Stimulated activated naive CD8-positive, alpha-beta T cell treated with anti-CD3 and anti-CD28 coated beads, Interleukin-15, Interleukin-2, amounts not matched to agents 100 ng/mL and 50 ng/mL, for 24 hours (primary cell): ENCODE results near the gene SCARF2.
"Not testable (repeated sequence)": the region's sequence is repeated elsewhere in the genome, so short reads cannot be mapped to it uniquely, and the experiment has no call there.

ENCODE experiments used
- H3K27ac Mint-ChIP-seq: one replicate; pipeline ENCODE4 v1.8.0; 2021; ENCODE audit warnings: mild to moderate bottlenecking, mixed read lengths
- H3K27me3 Mint-ChIP-seq: one replicate; pipeline ENCODE4 v1.8.0; 2021; ENCODE audit warnings: mixed read lengths
- H3K36me3 Mint-ChIP-seq: one replicate; pipeline ENCODE4 v1.8.0; 2021; ENCODE audit warnings: low read depth, mixed read lengths
- H3K4me1 Mint-ChIP-seq: one replicate; pipeline ENCODE4 v1.8.0; 2021; ENCODE audit warnings: low read depth, mixed read lengths
- H3K4me3 Mint-ChIP-seq: one replicate; pipeline ENCODE4 v1.8.0; 2021; ENCODE audit warnings: mild to moderate bottlenecking, mixed read lengths
- H3K9me3 Mint-ChIP-seq: one replicate; pipeline ENCODE4 v1.8.0; 2021; ENCODE audit warnings: mixed read lengths

Gene SCARF2

GRCh38 chr22:20392983-20393704, 44.5 kb downstream of the SCARF2 start:
- Mint-ChIP-seq H3K4me3 (peak overlapping the region; percentile 88), H3K4me1 (peaks cover 29% of the 10 kb centered on the region), H3K9me3 (no peaks in the 10 kb centered on the region), H3K36me3 (peaks cover 4% of the 10 kb centered on the region), H3K27ac (peak overlapping the region; percentile 94), H3K27me3 (no peaks in the 10 kb centered on the region)

GRCh38 chr22:20392365-20392881, 45.2 kb downstream of the SCARF2 start:
- not testable (repeated sequence) for H3K27ac Mint-ChIP-seq, H3K4me3 Mint-ChIP-seq, H3K27me3 Mint-ChIP-seq, H3K9me3 Mint-ChIP-seq, H3K36me3 Mint-ChIP-seq
- H3K4me1 Mint-ChIP-seq = peaks cover 29% of the 10 kb centered on the region

GRCh38 chr22:20391222-20391621, 46.4 kb downstream of the SCARF2 start:
- no peaks in the 10 kb centered on the region for H3K36me3 Mint-ChIP-seq
- no peaks in the 10 kb centered on the region for H3K27me3 Mint-ChIP-seq
- H3K9me3 Mint-ChIP-seq = no peaks in the 10 kb centered on the region
- peaks cover 23% of the 10 kb centered on the region for H3K4me1 Mint-ChIP-seq
- no peak overlapping the region for H3K27ac Mint-ChIP-seq
- H3K4me3 Mint-ChIP-seq = no peak overlapping the region

GRCh38 chr22:20390394-20390907, 47.2 kb downstream of the SCARF2 start:
- peaks cover 4% of the 10 kb centered on the region for H3K27me3 Mint-ChIP-seq
- H3K36me3 Mint-ChIP-seq = no peaks in the 10 kb centered on the region
- no peak overlapping the region for H3K4me3 Mint-ChIP-seq
- H3K4me1 Mint-ChIP-seq = peaks cover 15% of the 10 kb centered on the region
- H3K9me3 Mint-ChIP-seq = no peaks in the 10 kb centered on the region
- H3K27ac Mint-ChIP-seq = no peak overlapping the region

DNA sequence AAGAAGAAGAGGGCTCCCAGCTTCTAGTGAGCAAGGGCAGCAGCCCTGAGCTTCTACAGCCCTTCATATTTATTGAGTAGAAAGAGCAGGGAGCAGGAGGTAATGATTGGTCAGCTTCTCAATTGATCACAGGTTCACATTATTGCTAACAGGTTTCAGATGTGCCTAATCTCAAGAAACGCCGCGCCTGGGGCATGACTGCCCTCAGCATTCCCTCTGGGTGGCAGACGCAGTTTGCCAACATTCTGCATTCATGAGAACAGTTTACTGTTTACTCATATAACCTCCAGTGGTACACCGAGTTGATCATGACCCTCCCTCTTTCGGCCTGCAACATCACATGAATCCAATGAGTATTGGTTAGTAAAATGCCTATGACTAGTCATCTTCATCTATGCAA, 48.3 kb downstream of the SCARF2 start:
- H3K27me3 Mint-ChIP-seq = peaks cover 5% of the 10 kb centered on the region
- H3K36me3 Mint-ChIP-seq = no peaks in the 10 kb centered on the region
- peaks cover 4% of the 10 kb centered on the region for H3K4me1 Mint-ChIP-seq
- H3K27ac Mint-ChIP-seq = no peak overlapping the region
- H3K9me3 Mint-ChIP-seq = no peaks in the 10 kb centered on the region
- H3K4me3 Mint-ChIP-seq = no peak overlapping the region

DNA sequence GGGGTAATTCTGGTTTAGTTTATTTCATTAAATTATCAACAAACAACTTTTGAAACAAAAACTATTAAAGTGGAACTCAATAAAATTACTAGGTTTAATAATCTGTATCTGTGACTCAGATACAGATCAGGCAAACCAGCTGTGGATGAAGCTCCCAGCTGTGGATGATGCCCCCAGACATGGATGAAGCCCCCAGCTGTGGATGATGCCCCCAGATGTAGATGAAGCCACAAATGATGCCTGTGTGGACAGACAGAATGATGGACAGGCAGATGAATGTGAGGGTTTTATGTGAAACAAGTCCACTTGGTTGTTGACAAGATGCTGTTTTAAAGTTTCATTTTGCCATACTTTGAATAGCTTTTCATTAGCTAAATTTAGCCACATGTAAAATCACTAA, 49.4 kb downstream of the SCARF2 start:
- Mint-ChIP-seq H3K4me3 (no peak overlapping the region), H3K27ac (no peak overlapping the region), H3K36me3 (no peaks in the 10 kb centered on the region), H3K9me3 (no peaks in the 10 kb centered on the region), H3K4me1 (no peaks in the 10 kb centered on the region), H3K27me3 (peaks cover 7% of the 10 kb centered on the region)

GRCh38 chr22:20386972-20387371, 50.7 kb downstream of the SCARF2 start:
- Mint-ChIP-seq H3K4me3 (no peak overlapping the region), H3K27ac (no peak overlapping the region), H3K36me3 (no peaks in the 10 kb centered on the region), H3K4me1 (no peaks in the 10 kb centered on the region), H3K27me3 (peaks cover 7% of the 10 kb centered on the region), H3K9me3 (no peaks in the 10 kb centered on the region)

- Mint-ChIP-seq H3K27ac (no peak overlapping the region), H3K9me3 (no peaks in the 10 kb centered on the region), H3K27me3 (peaks cover 7% of the 10 kb centered on the region), H3K4me3 (no peak overlapping the region), H3K36me3 (no peaks in the 10 kb centered on the region), H3K4me1 (no peaks in the 10 kb centered on the region)
Measured at GRCh38 chr22:20386336-20386735, 51.3 kb downstream of the SCARF2 start.

DNA sequence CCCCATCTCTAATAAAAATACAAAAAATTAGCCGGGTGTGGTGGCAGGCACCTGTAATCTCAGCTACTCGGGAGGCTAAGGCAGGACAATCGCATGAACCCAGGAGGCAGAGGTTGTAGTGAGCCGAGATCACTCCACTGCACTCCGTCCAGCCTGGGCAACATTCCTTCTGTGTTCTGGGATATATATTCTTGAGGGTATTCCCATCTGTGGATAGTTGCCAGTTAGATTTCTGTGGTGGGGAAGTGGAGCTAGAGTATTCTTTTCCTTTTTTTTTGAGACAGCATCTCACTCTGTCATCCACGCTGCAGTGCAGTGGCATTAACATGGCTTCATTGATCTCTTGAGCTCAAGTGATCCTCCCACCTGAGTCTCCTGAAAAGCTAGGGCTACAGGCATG, 52.8 kb downstream of the SCARF2 start:
- Mint-ChIP-seq H3K27ac (no peak overlapping the region), H3K27me3 (peaks cover 7% of the 10 kb centered on the region), H3K4me1 (no peaks in the 10 kb centered on the region), H3K4me3 (no peak overlapping the region), H3K36me3 (no peaks in the 10 kb centered on the region), H3K9me3 (no peaks in the 10 kb centered on the region)

GRCh38 chr22:20384171-20384570, 53.5 kb downstream of the SCARF2 start:
- no peak overlapping the region for H3K27ac Mint-ChIP-seq
- no peaks in the 10 kb centered on the region for H3K36me3 Mint-ChIP-seq

DNA sequence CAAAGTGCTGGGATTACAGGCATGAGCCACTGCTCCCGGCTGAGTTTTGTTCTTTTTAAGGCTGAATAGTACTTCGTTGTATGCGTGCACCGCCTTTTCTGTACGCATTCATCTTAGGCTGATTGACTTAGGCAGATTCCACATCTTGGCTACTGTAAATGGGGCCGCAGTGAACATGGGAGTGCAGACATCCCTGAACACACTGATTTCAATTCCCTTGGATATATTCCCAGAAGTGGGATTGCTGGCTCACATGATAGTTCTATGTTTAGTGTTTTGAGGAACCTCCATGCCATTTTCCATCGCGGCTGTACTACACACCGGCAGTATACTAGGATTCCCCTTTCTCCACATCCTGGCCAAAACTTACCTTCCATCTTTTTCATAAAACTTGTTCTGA, 54.1 kb downstream of the SCARF2 start:
- H3K4me1 Mint-ChIP-seq = no peaks in the 10 kb centered on the region
- peaks cover 7% of the 10 kb centered on the region for H3K27me3 Mint-ChIP-seq
- no peaks in the 10 kb centered on the region for H3K9me3 Mint-ChIP-seq
- no peak overlapping the region for H3K4me3 Mint-ChIP-seq
- H3K27ac Mint-ChIP-seq = no peak overlapping the region
- no peaks in the 10 kb centered on the region for H3K36me3 Mint-ChIP-seq

More at GRCh38 chr22:20384171-20384570, 53.5 kb downstream of the SCARF2 start:
- Mint-ChIP-seq H3K9me3 (no peaks in the 10 kb centered on the region), H3K4me3 (no peak overlapping the region), H3K27me3 (peaks cover 7% of the 10 kb centered on the region), H3K4me1 (no peaks in the 10 kb centered on the region)

GRCh38 chr22:20380486-20380885, 57.1 kb downstream of the SCARF2 start:
- Mint-ChIP-seq H3K27ac (no peak overlapping the region), H3K9me3 (no peaks in the 10 kb centered on the region), H3K27me3 (peaks cover 4% of the 10 kb centered on the region), H3K36me3 (no peaks in the 10 kb centered on the region), H3K4me1 (no peaks in the 10 kb centered on the region), H3K4me3 (no peak overlapping the region)

DNA sequence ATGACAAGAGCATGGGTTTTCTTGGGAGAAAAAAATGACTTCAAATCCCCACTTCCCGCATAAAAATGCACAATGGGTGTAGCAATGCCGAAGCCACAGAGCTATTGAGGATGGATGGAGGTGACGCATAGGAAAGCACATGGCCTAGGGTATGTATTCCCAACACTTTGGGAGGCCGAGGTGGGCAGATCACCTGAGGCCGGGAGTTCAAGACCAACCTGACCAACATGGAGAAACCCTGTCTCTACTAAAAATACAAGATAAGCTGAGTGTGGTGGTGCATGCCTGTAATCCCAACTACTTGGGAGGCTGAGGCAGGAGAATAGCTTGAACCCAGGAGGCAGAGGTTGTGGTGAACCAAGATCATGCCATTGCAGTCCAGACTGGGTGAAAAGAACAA, 58.9 kb downstream of the SCARF2 start:
- not testable (repeated sequence) for H3K27me3 Mint-ChIP-seq, H3K4me3 Mint-ChIP-seq, H3K9me3 Mint-ChIP-seq, H3K27ac Mint-ChIP-seq, H3K36me3 Mint-ChIP-seq, H3K4me1 Mint-ChIP-seq

- Mint-ChIP-seq H3K4me1 (no peaks in the 10 kb centered on the region), H3K4me3 (no peak overlapping the region), H3K36me3 (no peaks in the 10 kb centered on the region), H3K27ac (no peak overlapping the region), H3K27me3 (no peaks in the 10 kb centered on the region), H3K9me3 (no peaks in the 10 kb centered on the region)
Measured at GRCh38 chr22:20378110-20378509, 59.5 kb downstream of the SCARF2 start.

DNA sequence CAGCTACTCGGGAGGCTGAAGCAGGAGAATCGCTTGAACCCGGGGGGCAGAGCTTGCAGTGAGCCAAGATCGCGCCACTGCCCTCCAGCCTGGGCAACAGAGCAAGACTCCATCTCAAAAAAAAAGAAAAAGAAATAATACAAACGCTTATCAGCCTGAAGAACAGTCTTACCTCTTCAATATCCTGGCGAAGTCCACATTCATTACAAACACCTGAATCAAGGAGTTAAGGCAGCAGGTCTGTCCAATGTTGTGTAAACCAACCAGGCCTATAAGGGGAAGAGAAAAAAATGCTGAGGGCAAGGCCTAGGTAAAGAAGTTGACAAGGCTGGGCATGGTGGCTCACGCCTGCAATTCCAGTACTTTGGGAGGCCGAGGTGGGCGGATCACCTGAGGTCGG, 60.6 kb downstream of the SCARF2 start:
- H3K27me3 Mint-ChIP-seq, H3K27ac Mint-ChIP-seq, H3K36me3 Mint-ChIP-seq, H3K4me1 Mint-ChIP-seq, H3K9me3 Mint-ChIP-seq, H3K4me3 Mint-ChIP-seq: not testable (repeated sequence)

GRCh38 chr22:20376281-20376680, 61.3 kb downstream of the SCARF2 start:
- H3K4me3 Mint-ChIP-seq, H3K27ac Mint-ChIP-seq, H3K4me1 Mint-ChIP-seq, H3K36me3 Mint-ChIP-seq, H3K27me3 Mint-ChIP-seq, H3K9me3 Mint-ChIP-seq: not testable (repeated sequence)
